Effector memory CD8-positive, alpha-beta T cell (primary cell): ENCODE results near the gene PTPRK.

Source experiments
- ATAC-seq: fragments of 150-1000 bp; cut with Tn5 transposase; replicated peaks from 2 replicates; pipeline ENCODE4 v1.10.0; 2021; ENCODE audit warnings: mild to moderate bottlenecking, moderate library complexity
- DNase-seq, 3 experiments: peaks; one replicate each; pipeline ENCODE4 v3.0.0; 2021
- H3K27ac Mint-ChIP-seq, 2 donors: one replicate each; pipeline ENCODE4 v1.8.0; 2022; ENCODE audit warnings: mild to moderate bottlenecking in 2 of 2, mixed read lengths in 2 of 2, moderate library complexity in 2 of 2
- H3K27me3 Mint-ChIP-seq, 2 donors: one replicate each; pipeline ENCODE4 v1.8.0; 2022; ENCODE audit warnings: mixed read lengths in 2 of 2
- H3K36me3 Mint-ChIP-seq: one replicate; pipeline ENCODE4 v1.8.0; 2022; ENCODE audit warnings: mild to moderate bottlenecking, moderate library complexity, mixed read lengths; ENCODE audit not compliant: insufficient read depth
- H3K4me1 Mint-ChIP-seq, 2 donors: one replicate each; pipeline ENCODE4 v1.8.0; 2022; ENCODE audit warnings: low read depth in 2 of 2, mixed read lengths in 2 of 2
- H3K4me3 Mint-ChIP-seq, 2 donors: one replicate each; pipeline ENCODE4 v1.8.0; 2022; ENCODE audit warnings: mild to moderate bottlenecking in 2 of 2, mixed read lengths in 2 of 2, moderate library complexity in 2 of 2
- H3K9me3 Mint-ChIP-seq, 2 donors: one replicate each; pipeline ENCODE4 v1.8.0; 2022; ENCODE audit warnings: mixed read lengths in 2 of 2

The PTPRK gene

GRCh38 chr6:128509709-128510108 lies 10.7 kb downstream of the PTPRK start:
- Mint-ChIP-seq H3K4me1 (no peaks in the 10 kb centered on the region), H3K4me3 (no peak overlapping the region)
- no peak for ATAC-seq

GRCh38 chr6:128508588-128509296 lies 11.7 kb downstream of the PTPRK start:
- Mint-ChIP-seq H3K36me3 (no peaks in the 10 kb centered on the region), H3K4me3 (no peak overlapping the region), H3K9me3 (no peaks in the 10 kb centered on the region), H3K27me3 (peaks cover 18 to 28% of the 10 kb centered on the region in 2 donors), H3K27ac (no peak overlapping the region), H3K4me1 (no peaks in the 10 kb centered on the region)
- no peak for DNase-seq
- ATAC-seq = no peak

More at GRCh38 chr6:128509709-128510108, 10.7 kb downstream of the PTPRK start:
- Mint-ChIP-seq H3K27me3 (peaks cover 28 to 37% of the 10 kb centered on the region in 2 donors), H3K9me3 (no peaks in the 10 kb centered on the region), H3K36me3 (no peaks in the 10 kb centered on the region), H3K27ac (no peak overlapping the region)
- no peak for DNase-seq

GRCh38 chr6:128507337-128508310 lies 12.8 kb downstream of the PTPRK start:
- Mint-ChIP-seq H3K4me3 (no peak overlapping the region), H3K9me3 (no peaks in the 10 kb centered on the region), H3K27ac (no peak overlapping the region), H3K36me3 (no peaks in the 10 kb centered on the region), H3K4me1 (no peaks in the 10 kb centered on the region), H3K27me3 (peaks cover 19 to 25% of the 10 kb centered on the region in 2 donors)
- no peak for ATAC-seq
- DNase-seq = no peak

- ATAC-seq = no peak
- no peak for DNase-seq
- no peak overlapping the region for H3K4me3 Mint-ChIP-seq
- H3K27me3 Mint-ChIP-seq = peaks cover 12 to 18% of the 10 kb centered on the region in 2 donors
- no peak overlapping the region for H3K27ac Mint-ChIP-seq
- H3K36me3 Mint-ChIP-seq = no peaks in the 10 kb centered on the region
- H3K9me3 Mint-ChIP-seq = no peaks in the 10 kb centered on the region
- no peaks in the 10 kb centered on the region for H3K4me1 Mint-ChIP-seq
These were observed 14.8 kb downstream of the PTPRK start for GRCh38 chr6:128505603-128506002.

GRCh38 chr6:128504003-128504654 lies 16.3 kb downstream of the PTPRK start:
- no peak for ATAC-seq
- no peak overlapping the region for H3K4me3 Mint-ChIP-seq
- no peak overlapping the region for H3K27ac Mint-ChIP-seq
- no peaks in the 10 kb centered on the region for H3K9me3 Mint-ChIP-seq
- H3K36me3 Mint-ChIP-seq = no peaks in the 10 kb centered on the region
- H3K27me3 Mint-ChIP-seq = peaks cover 9 to 11% of the 10 kb centered on the region in 2 donors
- no peak for DNase-seq
- no peaks in the 10 kb centered on the region for H3K4me1 Mint-ChIP-seq

GRCh38 chr6:128500749-128501600 lies 19.4 kb downstream of the PTPRK start:
- H3K36me3 Mint-ChIP-seq = no peaks in the 10 kb centered on the region

GRCh38 chr6:128500014-128500413 lies 20.4 kb downstream of the PTPRK start:
- no peak for ATAC-seq
- no peak overlapping the region for H3K27ac Mint-ChIP-seq
- peaks cover 0 to 17% of the 10 kb centered on the region in 2 donors for H3K27me3 Mint-ChIP-seq
- no peaks in the 10 kb centered on the region for H3K36me3 Mint-ChIP-seq
- H3K4me1 Mint-ChIP-seq = no peaks in the 10 kb centered on the region
- H3K9me3 Mint-ChIP-seq = no peaks in the 10 kb centered on the region
- H3K4me3 Mint-ChIP-seq = no peak overlapping the region
- no peak for DNase-seq

More at GRCh38 chr6:128500749-128501600, 19.4 kb downstream of the PTPRK start:
- peaks cover 0 to 11% of the 10 kb centered on the region in 2 donors for H3K27me3 Mint-ChIP-seq
- no peak overlapping the region for H3K4me3 Mint-ChIP-seq
- DNase-seq (no peak), ATAC-seq (no peak)
- no peaks in the 10 kb centered on the region for H3K9me3 Mint-ChIP-seq
- H3K27ac Mint-ChIP-seq = no peak overlapping the region
- H3K4me1 Mint-ChIP-seq = no peaks in the 10 kb centered on the region

- H3K36me3 Mint-ChIP-seq = no peaks in the 10 kb centered on the region
- H3K9me3 Mint-ChIP-seq = no peaks in the 10 kb centered on the region
- ATAC-seq (no peak), DNase-seq (no peak)
- H3K27ac Mint-ChIP-seq = no peak overlapping the region
- no peak overlapping the region for H3K4me3 Mint-ChIP-seq
- H3K27me3 Mint-ChIP-seq = peaks cover 0 to 23% of the 10 kb centered on the region in 2 donors
- no peaks in the 10 kb centered on the region for H3K4me1 Mint-ChIP-seq
These were observed 21.2 kb downstream of the PTPRK start for GRCh38 chr6:128499079-128499731.

GRCh38 chr6:128498234-128498633 lies 22.2 kb downstream of the PTPRK start:
- no peak for DNase-seq
- Mint-ChIP-seq H3K27me3 (peaks cover 9 to 27% of the 10 kb centered on the region in 2 donors), H3K9me3 (no peaks in the 10 kb centered on the region), H3K4me3 (no peak overlapping the region), H3K4me1 (no peaks in the 10 kb centered on the region), H3K36me3 (no peaks in the 10 kb centered on the region), H3K27ac (no peak overlapping the region)
- no peak for ATAC-seq

- Mint-ChIP-seq H3K4me3 (no peak overlapping the region), H3K27me3 (peaks cover 34 to 40% of the 10 kb centered on the region in 2 donors), H3K36me3 (no peaks in the 10 kb centered on the region), H3K27ac (no peak overlapping the region), H3K9me3 (no peaks in the 10 kb centered on the region), H3K4me1 (no peaks in the 10 kb centered on the region)
- DNase-seq (no peak), ATAC-seq (no peak)
These were observed 24.7 kb downstream of the PTPRK start for GRCh38 chr6:128495536-128496333.

GRCh38 chr6:128494440-128494839 lies 26.0 kb downstream of the PTPRK start:
- no peak for ATAC-seq
- DNase-seq = no peak
- peaks cover 39 to 40% of the 10 kb centered on the region in 2 donors for H3K27me3 Mint-ChIP-seq
- no peaks in the 10 kb centered on the region for H3K9me3 Mint-ChIP-seq
- H3K27ac Mint-ChIP-seq = no peak overlapping the region
- H3K4me3 Mint-ChIP-seq = no peak overlapping the region
- no peaks in the 10 kb centered on the region for H3K4me1 Mint-ChIP-seq
- no peaks in the 10 kb centered on the region for H3K36me3 Mint-ChIP-seq

- no peaks in the 10 kb centered on the region for H3K36me3 Mint-ChIP-seq
- H3K4me3 Mint-ChIP-seq = no peak overlapping the region
- DNase-seq (no peak), ATAC-seq (no peak)
- H3K4me1 Mint-ChIP-seq = no peaks in the 10 kb centered on the region
- H3K27me3 Mint-ChIP-seq = peaks cover 39 to 40% of the 10 kb centered on the region in 2 donors
- H3K27ac Mint-ChIP-seq = no peak overlapping the region
- no peaks in the 10 kb centered on the region for H3K9me3 Mint-ChIP-seq
These were observed 26.5 kb downstream of the PTPRK start for GRCh38 chr6:128493877-128494276.
